ENCODE measurements around the gene TMEM183A.

- TF ChIP-seq CTCF (IDR thresholded peaks at IDR 0.05), result peak in 2 of 6 experiments; percentile 33 to 35
- TF ChIP-seq POLR2A (IDR thresholded peaks at IDR 0.05), result peak in 3 of 4 donors; percentile 95 to 99 (median 99)
Observed at GRCh38 chr1:202957733-202958543, 49.2 kb upstream of the TMEM183A start, which contains the start of gene ADIPOR1.
